Neural progenitor cell (in vitro differentiated cells): ENCODE results near the gene HNF1B. TPM values are rescaled to one million over a fixed set of nuclear protein-coding genes. Genes with fewer than 3 reads are reported as not detected.

ENCODE experiments used
- DNase-seq: peaks from one replicate; pipeline ENCODE4 v3.0.0-alpha.2; 2016; ENCODE audit warnings: low spot score
- H2AFZ ChIP-seq: fragments of 200-600 bp; sonication (generic); replicated peaks from 2 replicates; pipeline ENCODE4 v1.6.1; 2016; ENCODE audit warnings: antibody characterized with exemption
- H3F3A ChIP-seq: fragments of 200-600 bp; sonication (generic); 2 replicates; pipeline ENCODE4 v1.6.1; 2016; ENCODE audit warnings: antibody characterized with exemption, low read depth
- H3K27ac ChIP-seq: fragments of 200-600 bp; sonication (generic); 2 replicates; pipeline ENCODE4 v1.5.1; 2016; ENCODE audit warnings: mild to moderate bottlenecking
- H3K27me3 ChIP-seq: fragments of 200-600 bp; sonication (generic); 2 replicates; pipeline ENCODE4 v1.6.1; 2016; ENCODE audit warnings: mild to moderate bottlenecking, moderate library complexity
- H3K36me3 ChIP-seq: fragments of 200-600 bp; sonication (generic); 2 replicates; pipeline ENCODE4 v1.5.1; 2016
- H3K4me1 ChIP-seq: fragments of 200-600 bp; sonication (generic); 2 replicates; pipeline ENCODE4 v1.6.1; 2016; ENCODE audit warnings: mixed run types
- H3K4me2 ChIP-seq: fragments of 200-600 bp; sonication (generic); 2 replicates; pipeline ENCODE4 v1.6.1; 2016
- H3K4me3 ChIP-seq: fragments of 200-600 bp; sonication (generic); 2 replicates; pipeline ENCODE4 v1.5.1; 2016
- H3K79me2 ChIP-seq: fragments of 200-600 bp; sonication (generic); 2 replicates; pipeline ENCODE4 v1.6.1; 2016; ENCODE audit warnings: low read depth
- H3K9ac ChIP-seq: fragments of 200-600 bp; sonication (generic); 2 replicates; pipeline ENCODE4 v1.6.1; 2016
- H3K9me3 ChIP-seq: fragments of 200-600 bp; sonication (generic); 2 replicates; pipeline ENCODE4 v1.5.1; 2016; ENCODE audit warnings: low read depth
- H4K20me1 ChIP-seq: fragments of 200-600 bp; sonication (generic); 2 replicates; pipeline ENCODE4 v1.6.1; 2016; ENCODE audit warnings: low read depth
- H3K27ac Mint-ChIP-seq: 3 replicates; pipeline ENCODE4 v1.8.0; 2021; ENCODE audit warnings: mixed read lengths
- H3K27me3 Mint-ChIP-seq: 2 replicates; pipeline ENCODE4 v1.8.0; 2022; ENCODE audit warnings: low read depth, mild to moderate bottlenecking, inconsistent platforms, moderate library complexity, mixed read lengths; ENCODE audit not compliant: insufficient read depth
- H3K36me3 Mint-ChIP-seq: 3 replicates; pipeline ENCODE4 v1.8.0; 2021; ENCODE audit warnings: mixed read lengths
- H3K4me1 Mint-ChIP-seq: 3 replicates; pipeline ENCODE4 v1.8.0; 2021; ENCODE audit warnings: mixed read lengths
- H3K4me3 Mint-ChIP-seq: 3 replicates; pipeline ENCODE4 v1.8.0; 2021; ENCODE audit warnings: mild to moderate bottlenecking, moderate library complexity, mixed read lengths
- H3K9me3 Mint-ChIP-seq: 3 replicates; pipeline ENCODE4 v1.8.0; 2020; ENCODE audit warnings: mixed read lengths
- CTCF ChIP-seq: fragments of 200-600 bp; sonication (generic); IDR thresholded peaks from 2 replicates; pipeline ENCODE4 v1.5.1; 2017; ENCODE audit warnings: antibody characterized with exemption, mild to moderate bottlenecking
- EZH2 ChIP-seq: fragments of 200-600 bp; sonication (generic); IDR thresholded peaks from 2 replicates; pipeline ENCODE4 v1.6.1; 2017; ENCODE audit warnings: antibody characterized with exemption, mild to moderate bottlenecking, moderate library complexity
- EZH2phosphoT487 ChIP-seq: fragments of 200-600 bp; sonication (generic); IDR thresholded peaks from 2 replicates; pipeline ENCODE4 v1.6.1; 2017; ENCODE audit warnings: antibody characterized with exemption
- total RNA-seq: library from RNA; depleted of rRNA; stranded (reverse); fragments of >200 nt; gene quantifications from 2 replicates; pipeline ENCODE4 v1.2.3, GENCODE V29; 2015; ENCODE audit warnings: low replicate concordance

The HNF1B gene
- total RNA-seq, 1 donor from 2014 or later: not detected

- TF ChIP-seq CTCF (no peak), EZH2phosphoT487 (no peak), EZH2 (no peak)
- peaks cover 10% of the 10 kb centered on the region for H4K20me1 ChIP-seq
- H3K27ac Mint-ChIP-seq: no peak overlapping the region
- H3K27me3 ChIP-seq: no peaks in the 10 kb centered on the region
- no peaks in the 10 kb centered on the region for H3K36me3 Mint-ChIP-seq
- no peak overlapping the region for H3K9ac ChIP-seq
- H3K4me2 ChIP-seq: no peak overlapping the region
- no peaks in the 10 kb centered on the region for H3K79me2 ChIP-seq
- no peaks in the 10 kb centered on the region for H3K9me3 Mint-ChIP-seq
- H3K27ac ChIP-seq: no peak overlapping the region
- peaks cover 18% of the 10 kb centered on the region for H3K4me1 ChIP-seq
- DNase-seq: no peak
- H3K4me1 Mint-ChIP-seq: peaks cover 17% of the 10 kb centered on the region
- no peak overlapping the region for H2AFZ ChIP-seq
- peaks cover 9% of the 10 kb centered on the region for H3K27me3 Mint-ChIP-seq
- peaks cover 11% of the 10 kb centered on the region for H3F3A ChIP-seq
- no peaks in the 10 kb centered on the region for H3K9me3 ChIP-seq
- no peak overlapping the region for H3K4me3 ChIP-seq
- no peaks in the 10 kb centered on the region for H3K36me3 ChIP-seq
- no peak overlapping the region for H3K4me3 Mint-ChIP-seq
Measured at GRCh38 chr17:37720989-37721388, 23.9 kb downstream of the HNF1B start.

GRCh38 chr17:37719866-37720265, 25.0 kb downstream of the HNF1B start:
- no peak overlapping the region for H2AFZ ChIP-seq
- H3K36me3 Mint-ChIP-seq: no peaks in the 10 kb centered on the region
- H3K27me3 Mint-ChIP-seq: peaks cover 13% of the 10 kb centered on the region

GRCh38 chr17:37718324-37719048, 26.4 kb downstream of the HNF1B start:
- H3K9ac ChIP-seq: no peak overlapping the region
- H4K20me1 ChIP-seq: no peaks in the 10 kb centered on the region
- Mint-ChIP-seq H3K36me3 (no peaks in the 10 kb centered on the region), H3K4me1 (peaks cover 5% of the 10 kb centered on the region), H3K4me3 (no peak overlapping the region), H3K27ac (no peak overlapping the region), H3K27me3 (peaks cover 13% of the 10 kb centered on the region), H3K9me3 (no peaks in the 10 kb centered on the region)
- H3F3A ChIP-seq: no peaks in the 10 kb centered on the region
- H3K79me2 ChIP-seq: no peaks in the 10 kb centered on the region
- TF ChIP-seq EZH2 (no peak), EZH2phosphoT487 (no peak), CTCF (no peak)
- peaks cover 6% of the 10 kb centered on the region for H3K4me1 ChIP-seq
- DNase-seq: no peak
- H3K27ac ChIP-seq: no peak overlapping the region
- no peaks in the 10 kb centered on the region for H3K36me3 ChIP-seq
- H3K9me3 ChIP-seq: no peaks in the 10 kb centered on the region
- no peak overlapping the region for H3K4me3 ChIP-seq
- H3K4me2 ChIP-seq: no peak overlapping the region
- no peak overlapping the region for H2AFZ ChIP-seq
- H3K27me3 ChIP-seq: no peaks in the 10 kb centered on the region

More at GRCh38 chr17:37719866-37720265, 25.0 kb downstream of the HNF1B start:
- Histone ChIP-seq H3K9me3 (no peaks in the 10 kb centered on the region), H3K36me3 (no peaks in the 10 kb centered on the region), H3K4me1 (peaks cover 10% of the 10 kb centered on the region), H3K9ac (no peak overlapping the region), H3K79me2 (no peaks in the 10 kb centered on the region), H3K27ac (no peak overlapping the region), H3F3A (no peaks in the 10 kb centered on the region), H3K4me2 (no peak overlapping the region), H3K27me3 (no peaks in the 10 kb centered on the region), H4K20me1 (peaks cover under 1% of the 10 kb centered on the region), H3K4me3 (no peak overlapping the region)
- no peak for TF ChIP-seq EZH2phosphoT487
- TF ChIP-seq EZH2: no peak
- no peak for TF ChIP-seq CTCF
- peaks cover 6% of the 10 kb centered on the region for H3K4me1 Mint-ChIP-seq
- no peak overlapping the region for H3K27ac Mint-ChIP-seq
- H3K4me3 Mint-ChIP-seq: no peak overlapping the region
- DNase-seq: no peak
- H3K9me3 Mint-ChIP-seq: no peaks in the 10 kb centered on the region
